Adrenal gland (tissue), 12 donors: ENCODE results near the gene PKNOX2. TPM values are rescaled to one million over a fixed set of nuclear protein-coding genes. Genes with fewer than 3 reads are reported as not detected.

ENCODE experiments used
- DNase-seq, 7 donors: peaks; one replicate each; pipeline ENCODE4 v3.0.0-alpha.2; 2019 to 2020
- H3K27ac ChIP-seq, 5 donors: fragments of 200-600 bp; sonication (generic) in 4 of 5; 1 replicate in 3 of 5; 2 replicates in 2 of 5; pipeline versions ENCODE4 v1.5.1 to v1.8.0; 2016 to 2020; ENCODE audit warnings: mild to moderate bottlenecking in 1 of 5
- H3K27me3 ChIP-seq: fragments of 200-600 bp; 2 replicates; pipeline ENCODE4 v1.8.0; 2021
- H3K36me3 ChIP-seq, 2 donors: fragments of 200-600 bp; replicated peaks in 1 of 2; 1 replicate in 1 of 2; 2 replicates in 1 of 2; pipeline versions ENCODE4 v1.5.1 to v1.8.0; 2018 to 2022
- H3K4me1 ChIP-seq, 2 donors: fragments of 200-600 bp; replicated peaks in 1 of 2; 1 replicate in 1 of 2; 2 replicates in 1 of 2; pipeline versions ENCODE4 v1.5.1 to v1.8.0; 2018 to 2021
- H3K4me3 ChIP-seq, 4 donors: fragments of 200-600 bp; sonication (generic) in 3 of 4; one replicate each; pipeline ENCODE4 v1.5.1; 2016 to 2018
- H3K9me3 ChIP-seq, 3 donors: fragments of 200-600 bp; sonication (generic) in 1 of 3; replicated peaks in 1 of 3; 1 replicate in 2 of 3; 2 replicates in 1 of 3; pipeline versions ENCODE4 v1.5.1 to v1.8.0; 2016 to 2021
- CTCF ChIP-seq, 6 experiments: fragments of 450-650 bp in 4 of 6; fragments of 200-600 bp in 2 of 6; sonication (generic) in 1 of 6; IDR thresholded peaks; 1 replicate in 5 of 6; 2 replicates in 1 of 6; pipeline versions ENCODE4 v1.5.1 to v1.8.0; 2016 to 2021; ENCODE audit warnings: antibody characterized with exemption in 6 of 6, mild to moderate bottlenecking in 2 of 6, moderate library complexity in 1 of 6
- POLR2A ChIP-seq, 2 donors: fragments of 450-650 bp; IDR thresholded peaks; one replicate each; pipeline ENCODE4 v1.6.1; 2017; ENCODE audit warnings: antibody characterized with exemption in 2 of 2, mild to moderate bottlenecking in 2 of 2, moderate library complexity in 1 of 2
- WGBS, 4 donors: extraction: QIAGEN DNeasy Blood & Tissue Kit in 2 of 4; methylation state at CpG; one replicate each; pipeline versions ENCODE4 v1.1.5 to v1.1.7; 2013 to 2017; 5-methylcytosine and 5-hydroxymethylcytosine counted together
- intact Hi-C, 2 donors: fragments of 100-400 bp; cut with DNase I; formaldehyde crosslinking; loops; one replicate each; pipeline versions ENCODE4 v1.14.1 to v1.15.0; 2022 to 2023
- polyA plus RNA-seq, 3 donors: library from polyadenylated mRNA; stranded (reverse); fragments of 200-250 nt in 2 of 3; fragments of 350-450 nt in 1 of 3; fragmentation: Illumina TruSeq in 1 of 3; extraction: RNeasy Lipid Tissue Mini Kit (QIAGEN cat#74804) in 1 of 3; gene quantifications; one replicate each; pipeline ENCODE4 v1.2.3, GENCODE V29; 2013 to 2014
- total RNA-seq, 9 donors: library from RNA; depleted of rRNA in 4 of 9; stranded (reverse); fragments of >200 nt in 4 of 9; fragments of 120-200 nt in 1 of 9; fragmentation: NEBNext Ultra II Directional in 1 of 9; extraction: Animal tissue kit (Norgen Biotek cat#: 25700) in 1 of 9; gene quantifications; one replicate each; pipeline versions ENCODE4 v1.1.0 to v1.2.4, GENCODE V29; 2013 to 2023
- donor health status: healthy with polysubstance abuse.
- donor health status: Bipolar disorder and iron deficiency.
- donor health status: DM: yes; HTN: yes; CAD: no.
- donor health status: DM: no; HTN: no; CAD: no.
- donor health status: DM: no; HTN: no; CAD: no.
- donor health status: DM: yes; HTN: yes; CAD: no.

Gene PKNOX2
- total and polyA plus RNA-seq, 12 donors = 1.2 to 34.7 (median 3.1) TPM

- no peaks in the 10 kb centered on the region for H3K9me3 ChIP-seq
- 93 to 100% (median 94%) methylated on average over 4 to 7 of the region's 7 CpGs for WGBS, 4 donors
- no peak overlapping the region for H3K27ac ChIP-seq
- no peaks in the 10 kb centered on the region for H3K36me3 ChIP-seq
- H3K4me1 ChIP-seq = no peaks in the 10 kb centered on the region
- no peak for DNase-seq
- TF ChIP-seq POLR2A (IDR thresholded peaks at IDR 0.05) (no peak), CTCF (IDR thresholded peaks at IDR 0.05) (no peak)
- intact Hi-C loops = no loop called here
- no peak overlapping the region for H3K4me3 ChIP-seq
- H3K27me3 ChIP-seq = no peaks in the 10 kb centered on the region
These were observed 224.1 kb downstream of the PKNOX2 start for GRCh38 chr11:125388611-125389010.

GRCh38 chr11:125389339-125390166 lies 225.0 kb downstream of the PKNOX2 start:
- Histone ChIP-seq H3K4me3 (no peak overlapping the region), H3K27me3 (no peaks in the 10 kb centered on the region), H3K4me1 (no peaks in the 10 kb centered on the region), H3K9me3 (no peaks in the 10 kb centered on the region), H3K27ac (no peak overlapping the region), H3K36me3 (no peaks in the 10 kb centered on the region)
- WGBS, 4 donors = 90 to 94% (median 90%) methylated on average over 19 of the region's 19 CpGs
- intact Hi-C loops = no loop called here
- TF ChIP-seq CTCF (IDR thresholded peaks at IDR 0.05) (no peak), POLR2A (IDR thresholded peaks at IDR 0.05) (no peak)
- DNase-seq = no peak

- intact Hi-C loops = no loop called here
- Histone ChIP-seq H3K9me3 (no peaks in the 10 kb centered on the region), H3K36me3 (no peaks in the 10 kb centered on the region), H3K4me1 (no peaks in the 10 kb centered on the region), H3K27ac (peak overlapping the region in 1 of 5 donors; percentile 40), H3K27me3 (no peaks in the 10 kb centered on the region), H3K4me3 (no peak overlapping the region)
- WGBS, 4 donors = 14 to 32% (median 21%) methylated on average over 5 of the region's 5 CpGs
- no peak for DNase-seq
- TF ChIP-seq POLR2A (IDR thresholded peaks at IDR 0.05) = no peak
- no peak for TF ChIP-seq CTCF (IDR thresholded peaks at IDR 0.05)
These were observed 226.4 kb downstream of the PKNOX2 start for GRCh38 chr11:125390946-125391345.

GRCh38 chr11:125393331-125393730 lies 228.8 kb downstream of the PKNOX2 start:
- intact Hi-C loops = no loop called here
- Histone ChIP-seq H3K4me1 (no peaks in the 10 kb centered on the region), H3K27ac (no peak overlapping the region), H3K36me3 (no peaks in the 10 kb centered on the region), H3K9me3 (no peaks in the 10 kb centered on the region), H3K27me3 (no peaks in the 10 kb centered on the region), H3K4me3 (no peak overlapping the region)
- 71 to 79% (median 77%) methylated on average over 9 of the region's 9 CpGs for WGBS, 4 donors
- DNase-seq = no peak
- no peak for TF ChIP-seq CTCF (IDR thresholded peaks at IDR 0.05)
- no peak for TF ChIP-seq POLR2A (IDR thresholded peaks at IDR 0.05)
